SKM-1 treated with dmso at 0.1 percent for 144 hours (cell line): ENCODE measurements around the gene GPR32.
"Not testable (repeated sequence)": the region's sequence is repeated elsewhere in the genome, so short reads cannot be mapped to it uniquely, and the experiment has no call there.

Experiments
- DNase-seq: peaks from one replicate; lab custom pipeline; 2025; ENCODE audit not compliant: unreplicated experiment; lab: John Stamatoyannopoulos, UW

The GPR32 gene

GRCh38 chr19:50798659-50799546, 28.6 kb downstream of the GPR32 start:
- no peak for DNase-seq

- DNase-seq = no peak
Measured at GRCh38 chr19:50799547-50799851, 29.2 kb downstream of the GPR32 start.

GRCh38 chr19:50801107-50801506, 30.8 kb downstream of the GPR32 start:
- no peak for DNase-seq

- DNase-seq = no peak
Measured at GRCh38 chr19:50803633-50804419, 33.6 kb downstream of the GPR32 start.

- peak; percentile 83 for DNase-seq
Measured at GRCh38 chr19:50804420-50805272, 34.4 kb downstream of the GPR32 start.

GRCh38 chr19:50808856-50809255, 38.6 kb downstream of the GPR32 start:
- DNase-seq = no peak

GRCh38 chr19:50811622-50812238, 41.5 kb downstream of the GPR32 start:
- not testable (repeated sequence) for DNase-seq

GRCh38 chr19:50812474-50812873, 42.2 kb downstream of the GPR32 start:
- DNase-seq = no peak

GRCh38 chr19:50814883-50815282, 44.6 kb downstream of the GPR32 start:
- DNase-seq = no peak

GRCh38 chr19:50815439-50815838, 45.2 kb downstream of the GPR32 start:
- DNase-seq = no peak

GRCh38 chr19:50817941-50818858, 47.9 kb downstream of the GPR32 start:
- no peak for DNase-seq

- DNase-seq = no peak
Measured at GRCh38 chr19:50818859-50819472, 48.7 kb downstream of the GPR32 start.

GRCh38 chr19:50819636-50820035, 49.4 kb downstream of the GPR32 start:
- DNase-seq = no peak

GRCh38 chr19:50820086-50820485, 49.8 kb downstream of the GPR32 start:
- no peak for DNase-seq

- DNase-seq = peak; percentile 9
Measured at GRCh38 chr19:50820549-50821247, 50.4 kb downstream of the GPR32 start.

- DNase-seq = no peak
Measured at GRCh38 chr19:50821248-50821612, 51.0 kb downstream of the GPR32 start.
